ENCODE results near the gene PDF.
A peak's percentile ranks its signal among the peaks of the same experiment; 100 is the strongest.

PDF gene

GRCh38 chr16:69339289-69340094 is 9.1 kb upstream of the PDF start, which contains the start of the genes COG8 and NIP7:
Gene COG8 (minus strand): TSS chr16:69339564. CDS start chr16:69339552, 12 bp downstream.
Gene NIP7 (plus strand): TSS chr16:69339772. CDS start chr16:69339830, 58 bp downstream.
- DNase-seq: peak; percentile 95 to 97

GRCh38 chr16:69338557-69339288 is 8.3 kb upstream of the PDF start:
- no peak for DNase-seq

- no peak for DNase-seq
These were observed 4.3 kb upstream of the PDF start for GRCh38 chr16:69334696-69335095.

- peak in 1 of 2 experiments; percentile 41 for DNase-seq
These were observed 761 bp downstream of the PDF start for GRCh38 chr16:69329369-69330285.

GRCh38 chr16:69328854-69329316 is 1.5 kb downstream of the PDF start:
- DNase-seq: no peak

- DNase-seq: no peak
These were observed 2.6 kb downstream of the PDF start for GRCh38 chr16:69327585-69328310.

- no peak for DNase-seq
These were observed 4.1 kb downstream of the PDF start for GRCh38 chr16:69326172-69326873.

GRCh38 chr16:69325784-69326171 is 4.6 kb downstream of the PDF start:
- no peak for DNase-seq

- DNase-seq: no peak
These were observed 5.7 kb downstream of the PDF start for GRCh38 chr16:69324585-69325253.

- DNase-seq: no peak
These were observed 6.3 kb downstream of the PDF start for GRCh38 chr16:69324013-69324531.

GRCh38 chr16:69323415-69323814 is 7.0 kb downstream of the PDF start:
- no peak for DNase-seq

- no peak for DNase-seq
These were observed 8.0 kb downstream of the PDF start for GRCh38 chr16:69322343-69322742.

- DNase-seq: no peak
These were observed 9.3 kb downstream of the PDF start for GRCh38 chr16:69321080-69321479.

- DNase-seq: no peak
These were observed 9.7 kb downstream of the PDF start for GRCh38 chr16:69320740-69321073.

GRCh38 chr16:69319826-69320739 is 10.3 kb downstream of the PDF start:
- no peak for DNase-seq

GRCh38 chr16:69319381-69319780 is 11.0 kb downstream of the PDF start:
- DNase-seq: no peak

GRCh38 chr16:69318911-69319289 is 11.5 kb downstream of the PDF start:
- no peak for DNase-seq

- no peak for DNase-seq
These were observed 12.0 kb downstream of the PDF start for GRCh38 chr16:69318177-69318910.

- no peak for DNase-seq
These were observed 13.8 kb downstream of the PDF start for GRCh38 chr16:69316595-69317034.
